KMS-11 (cell line): Measurements from ENCODE around the gene NIPAL4.

Experiments
- H2AFZ ChIP-seq: fragments of 200-600 bp; sonication (generic); 2 replicates; pipeline ENCODE4 v1.6.1; 2016; ENCODE audit warnings: antibody characterized with exemption, mixed run types, low read depth
- H3K27ac ChIP-seq: fragments of 200-600 bp; sonication (generic); 2 replicates; pipeline ENCODE4 v1.6.1; 2016; ENCODE audit warnings: mild to moderate bottlenecking, mixed run types
- H3K27me3 ChIP-seq: fragments of 200-600 bp; sonication (generic); 2 replicates; pipeline ENCODE4 v1.6.1; 2017; ENCODE audit warnings: mild to moderate bottlenecking, low read depth, mixed run types, moderate library complexity; ENCODE audit not compliant: insufficient read depth
- H3K36me3 ChIP-seq: fragments of 200-600 bp; sonication (generic); 2 replicates; pipeline ENCODE4 v1.6.1; 2017; ENCODE audit warnings: mild to moderate bottlenecking, mixed run types; ENCODE audit not compliant: insufficient read depth
- H3K4me1 ChIP-seq: fragments of 200-600 bp; sonication (generic); 2 replicates; pipeline ENCODE4 v1.6.1; 2016; ENCODE audit warnings: mild to moderate bottlenecking, low read depth, mixed run types; ENCODE audit not compliant: poor library complexity, severe bottlenecking
- H3K4me2 ChIP-seq: fragments of 200-600 bp; sonication (generic); 2 replicates; pipeline ENCODE4 v1.7.0; 2016; ENCODE audit warnings: mild to moderate bottlenecking, mixed run types
- H3K4me3 ChIP-seq: fragments of 200-600 bp; sonication (generic); IDR thresholded peaks from 2 replicates; pipeline ENCODE4 v1.6.1; 2017; ENCODE audit warnings: low read depth, low read length, mixed read lengths; ENCODE audit not compliant: insufficient read depth
- H3K79me2 ChIP-seq: fragments of 200-600 bp; sonication (generic); 2 replicates; pipeline ENCODE4 v1.6.1; 2016; ENCODE audit warnings: low read depth, mixed run types; ENCODE audit not compliant: insufficient read depth
- H3K9ac ChIP-seq: fragments of 200-600 bp; sonication (generic); 2 replicates; pipeline ENCODE4 v1.6.1; 2016; ENCODE audit warnings: mild to moderate bottlenecking, mixed run types
- H4K20me1 ChIP-seq: fragments of 200-600 bp; sonication (generic); 2 replicates; pipeline ENCODE4 v1.6.1; 2016; ENCODE audit warnings: mild to moderate bottlenecking, mixed run types; ENCODE audit not compliant: insufficient read depth
- TF ChIP-seq, protein P1 (sequence below): fragments of 200-600 bp; sonication (generic); conservative IDR thresholded peaks from 2 replicates; pipeline ENCODE4 v1.6.1; 2017; ENCODE audit warnings: low read depth, mild to moderate bottlenecking, antibody characterized with exemption, low read length, moderate library complexity, mixed read lengths

Gene NIPAL4

DNA sequence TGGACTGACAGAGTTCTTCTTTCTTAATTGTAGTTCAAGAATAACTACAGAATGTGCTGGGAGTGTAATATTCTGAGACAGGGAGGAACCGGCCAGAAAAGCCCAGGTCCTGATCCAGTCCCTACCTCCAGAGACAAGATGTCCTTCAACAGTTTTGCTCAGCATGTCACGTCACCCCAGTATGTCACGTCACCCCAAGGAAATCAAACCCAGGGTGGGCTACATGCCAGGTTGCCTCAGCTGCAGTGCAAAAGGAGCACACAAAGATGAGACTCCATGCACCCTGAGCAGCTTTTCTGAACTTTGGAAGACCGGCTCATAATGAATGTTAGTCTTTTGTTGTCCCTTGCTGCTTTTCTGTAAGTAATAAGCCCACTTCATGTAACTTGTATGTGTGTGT is 25.9 kb upstream of the NIPAL4 start:
- Histone ChIP-seq H3K27ac (no peak overlapping the region), H3K27me3 (no peaks in the 10 kb centered on the region), H2AFZ (no peak overlapping the region), H3K9ac (no peak overlapping the region), H3K79me2 (no peaks in the 10 kb centered on the region), H3K4me1 (no peaks in the 10 kb centered on the region), H4K20me1 (no peaks in the 10 kb centered on the region), H3K36me3 (no peaks in the 10 kb centered on the region), H3K4me3 (no peak overlapping the region), H3K4me2 (no peak overlapping the region)
- TF ChIP-seq, protein P1, sequence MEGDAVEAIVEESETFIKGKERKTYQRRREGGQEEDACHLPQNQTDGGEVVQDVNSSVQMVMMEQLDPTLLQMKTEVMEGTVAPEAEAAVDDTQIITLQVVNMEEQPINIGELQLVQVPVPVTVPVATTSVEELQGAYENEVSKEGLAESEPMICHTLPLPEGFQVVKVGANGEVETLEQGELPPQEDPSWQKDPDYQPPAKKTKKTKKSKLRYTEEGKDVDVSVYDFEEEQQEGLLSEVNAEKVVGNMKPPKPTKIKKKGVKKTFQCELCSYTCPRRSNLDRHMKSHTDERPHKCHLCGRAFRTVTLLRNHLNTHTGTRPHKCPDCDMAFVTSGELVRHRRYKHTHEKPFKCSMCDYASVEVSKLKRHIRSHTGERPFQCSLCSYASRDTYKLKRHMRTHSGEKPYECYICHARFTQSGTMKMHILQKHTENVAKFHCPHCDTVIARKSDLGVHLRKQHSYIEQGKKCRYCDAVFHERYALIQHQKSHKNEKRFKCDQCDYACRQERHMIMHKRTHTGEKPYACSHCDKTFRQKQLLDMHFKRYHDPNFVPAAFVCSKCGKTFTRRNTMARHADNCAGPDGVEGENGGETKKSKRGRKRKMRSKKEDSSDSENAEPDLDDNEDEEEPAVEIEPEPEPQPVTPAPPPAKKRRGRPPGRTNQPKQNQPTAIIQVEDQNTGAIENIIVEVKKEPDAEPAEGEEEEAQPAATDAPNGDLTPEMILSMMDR: no peak

DNA sequence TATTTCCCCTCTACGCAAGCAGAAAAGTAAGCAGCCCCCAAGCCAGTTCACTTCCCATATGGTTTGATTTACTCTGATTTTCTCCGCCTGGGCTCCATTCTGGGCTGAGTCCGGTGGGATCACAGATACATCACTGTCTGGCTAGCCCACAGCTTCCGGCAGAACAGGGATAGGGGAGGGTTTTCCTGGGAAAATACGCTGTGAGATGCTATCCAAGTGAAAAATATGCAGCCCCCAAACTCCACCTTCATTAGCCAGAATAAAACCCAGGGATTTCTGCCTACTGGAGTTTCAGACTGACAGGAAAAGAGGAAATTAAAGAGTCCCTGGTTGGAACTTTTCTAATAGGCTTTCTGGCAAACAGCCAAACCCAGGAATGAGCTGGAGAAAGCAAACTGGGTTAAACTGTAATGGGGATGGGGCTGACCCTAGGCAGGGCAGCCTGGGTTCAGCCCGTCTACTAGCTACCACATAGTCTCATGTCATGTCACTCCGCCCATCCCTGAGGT is 16.9 kb upstream of the NIPAL4 start:
- Histone ChIP-seq H3K27me3 (no peaks in the 10 kb centered on the region), H3K4me2 (no peak overlapping the region)

DNA sequence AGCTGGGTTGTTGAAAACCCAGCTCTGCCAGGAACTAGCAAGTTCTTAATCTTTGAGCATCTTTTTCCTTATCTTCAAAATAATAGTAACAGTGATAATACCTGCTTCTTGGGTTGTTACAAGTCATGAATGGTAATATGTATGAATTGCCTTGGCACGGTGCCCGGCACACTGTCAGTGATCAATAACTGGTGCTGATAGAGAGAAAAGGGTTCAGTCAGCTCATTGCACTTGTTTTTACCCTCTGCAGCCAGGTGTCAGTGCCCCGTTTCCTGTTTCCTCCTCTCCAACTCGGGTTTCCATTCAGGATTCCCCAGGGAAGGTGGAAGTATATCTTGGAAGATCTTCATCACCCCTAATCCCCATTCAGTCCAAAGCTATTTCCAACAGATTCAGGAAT is 15.8 kb upstream of the NIPAL4 start:
- Histone ChIP-seq H3K79me2 (no peaks in the 10 kb centered on the region), H3K9ac (no peak overlapping the region), H3K4me3 (no peak overlapping the region), H4K20me1 (no peaks in the 10 kb centered on the region), H3K4me1 (no peaks in the 10 kb centered on the region), H2AFZ (no peak overlapping the region), H3K4me2 (no peak overlapping the region), H3K36me3 (no peaks in the 10 kb centered on the region), H3K27me3 (no peaks in the 10 kb centered on the region), H3K27ac (no peak overlapping the region)
- TF ChIP-seq, protein P1: no peak

More for the DNA sequence above, 16.9 kb upstream of the NIPAL4 start:
- Histone ChIP-seq H3K27ac (no peak overlapping the region), H3K79me2 (no peaks in the 10 kb centered on the region), H3K36me3 (no peaks in the 10 kb centered on the region), H3K9ac (no peak overlapping the region), H3K4me1 (no peaks in the 10 kb centered on the region), H3K4me3 (no peak overlapping the region), H4K20me1 (no peaks in the 10 kb centered on the region), H2AFZ (no peak overlapping the region)
- TF ChIP-seq, protein P1: no peak

DNA sequence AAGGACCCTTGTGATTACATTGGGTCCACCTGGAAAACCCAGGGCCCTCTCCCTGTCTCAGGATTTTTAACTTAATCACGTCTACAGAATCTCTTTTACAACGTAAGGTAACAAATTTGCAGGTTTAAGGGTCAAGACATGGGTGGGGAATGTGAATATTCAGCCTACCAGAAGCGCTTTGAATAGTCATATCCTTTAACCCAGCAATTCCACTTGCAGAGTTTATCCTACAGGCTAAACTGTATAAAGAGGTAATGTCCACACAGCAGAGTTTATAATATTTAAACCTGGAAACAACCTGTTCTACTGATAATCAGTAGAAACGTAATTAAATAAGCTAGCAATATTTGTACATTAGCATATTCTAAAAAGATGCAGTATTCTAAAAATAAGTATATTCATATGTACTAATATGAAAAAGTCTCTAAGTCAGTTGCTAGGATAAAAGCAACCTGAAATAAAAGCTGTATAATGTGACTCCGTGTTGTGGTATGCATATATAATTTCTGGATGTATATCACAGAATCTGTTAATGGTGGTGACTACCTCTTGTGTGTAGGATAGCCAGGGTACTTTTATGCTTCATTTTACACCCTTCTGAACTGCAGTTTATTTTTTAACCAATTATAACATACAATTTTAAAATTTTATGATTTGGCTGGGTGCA is 14.1 kb upstream of the NIPAL4 start:
- no peaks in the 10 kb centered on the region for H3K4me1 ChIP-seq

More for the DNA sequence above, 14.1 kb upstream of the NIPAL4 start:
- Histone ChIP-seq H4K20me1 (no peaks in the 10 kb centered on the region), H2AFZ (no peak overlapping the region), H3K9ac (no peak overlapping the region), H3K27ac (no peak overlapping the region), H3K4me3 (no peak overlapping the region), H3K79me2 (no peaks in the 10 kb centered on the region), H3K36me3 (no peaks in the 10 kb centered on the region), H3K4me2 (no peak overlapping the region), H3K27me3 (no peaks in the 10 kb centered on the region)
- TF ChIP-seq, protein P1: no peak
